T-helper 9 cell (primary cell): Measurements from ENCODE around the gene PRRG2.
"Not testable (repeated sequence)": the region's sequence is repeated elsewhere in the genome, so short reads cannot be mapped to it uniquely, and the experiment has no call there.

Experiments
- DNase-seq: peaks from one replicate; pipeline ENCODE4 v3.0.0-alpha.2; 2020

The PRRG2 gene

GRCh38 chr19:49614096-49614833 lies 33.1 kb downstream of the PRRG2 start:
- DNase-seq: no peak

DNA sequence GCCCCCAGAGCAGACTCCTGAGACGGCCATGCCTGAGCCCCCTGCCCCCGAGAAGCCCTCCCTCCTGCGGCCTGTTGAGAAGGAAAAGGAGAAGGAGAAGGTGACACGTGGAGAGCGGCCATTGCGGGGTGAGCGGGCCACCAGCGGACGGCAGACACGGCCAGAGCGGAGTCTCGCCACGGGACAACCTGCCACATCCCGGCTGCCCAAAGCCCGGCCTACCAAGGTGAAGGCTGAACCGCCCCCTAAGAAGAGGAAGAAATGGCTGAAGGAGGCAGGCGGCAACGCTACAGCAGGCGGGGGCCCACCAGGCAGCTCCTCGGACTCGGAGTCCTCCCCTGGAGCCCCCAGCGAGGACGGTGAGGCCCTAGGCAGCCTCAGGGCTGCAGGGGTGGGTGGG lies 34.7 kb downstream of the PRRG2 start:
- DNase-seq: no peak

GRCh38 chr19:49616532-49616931 lies 35.4 kb downstream of the PRRG2 start:
- DNase-seq: no peak

GRCh38 chr19:49616945-49617344 lies 35.8 kb downstream of the PRRG2 start:
- no peak for DNase-seq

DNA sequence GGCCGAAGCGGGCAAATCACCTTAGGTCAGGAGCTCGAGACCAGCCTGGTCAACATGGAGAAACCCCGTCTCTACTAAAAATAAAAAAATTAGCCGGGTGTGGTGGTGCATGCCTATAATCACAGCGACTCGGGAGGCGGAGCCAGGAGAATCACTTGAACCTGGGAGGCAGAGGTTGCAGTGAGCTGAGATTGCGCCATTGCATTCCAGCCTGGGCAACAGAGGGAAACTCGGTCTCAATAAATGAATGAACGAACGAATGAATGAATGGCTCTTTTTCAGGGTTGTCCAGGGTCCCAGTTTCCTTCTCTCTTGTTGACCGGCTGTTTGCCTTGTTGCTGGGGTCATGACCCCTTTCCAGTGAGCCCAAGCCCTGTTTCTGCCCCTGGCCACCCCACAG lies 36.7 kb downstream of the PRRG2 start:
- DNase-seq: not testable (repeated sequence)

DNA sequence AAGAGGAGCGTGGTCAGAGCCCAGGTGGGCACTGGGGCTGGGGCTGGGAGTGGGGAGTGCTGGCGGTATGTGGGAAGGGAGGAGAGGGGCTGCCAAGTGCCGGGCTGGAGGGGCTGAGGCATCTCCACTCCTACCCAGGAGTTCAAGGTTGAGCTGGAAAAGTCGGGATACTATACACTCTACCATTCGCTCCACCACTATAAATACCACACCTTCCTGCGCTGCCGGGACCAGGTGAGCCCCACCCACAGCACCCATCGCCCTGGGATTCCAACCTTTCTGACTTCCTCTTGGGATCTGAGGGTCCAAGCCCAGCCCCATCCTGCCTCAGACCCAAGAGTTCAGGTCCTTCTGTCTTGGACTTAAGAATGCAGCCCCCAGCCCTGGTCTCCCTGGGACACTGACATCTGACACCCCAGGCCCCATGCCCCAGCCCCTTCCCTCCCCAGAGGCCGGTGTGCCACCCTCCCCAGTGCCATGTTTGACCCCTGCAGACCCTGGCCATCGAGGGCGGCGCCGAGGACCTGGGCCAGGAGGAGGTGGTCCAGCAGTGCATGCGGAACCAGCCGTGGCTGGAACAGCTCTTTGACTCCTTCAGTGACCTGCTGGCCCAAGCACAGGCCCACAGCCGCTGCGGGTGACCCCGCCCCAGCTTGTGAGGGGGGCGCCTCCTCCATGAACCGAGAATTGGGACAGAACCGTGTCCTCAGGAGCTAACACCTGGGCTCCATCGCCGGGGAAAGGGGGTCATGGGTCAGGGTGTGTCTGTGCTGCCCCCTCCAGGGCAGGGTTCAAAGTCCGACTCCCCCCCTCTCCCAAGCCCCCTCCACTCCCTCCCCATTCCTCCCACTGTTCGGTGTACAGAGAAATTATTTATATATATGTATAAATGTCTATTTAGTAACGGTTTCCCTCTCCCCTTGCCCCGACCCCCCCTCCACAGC lies 44.1 kb downstream of the PRRG2 start:
- DNase-seq: no peak

GRCh38 chr19:49626226-49626625 lies 45.1 kb downstream of the PRRG2 start:
- DNase-seq: no peak

DNA sequence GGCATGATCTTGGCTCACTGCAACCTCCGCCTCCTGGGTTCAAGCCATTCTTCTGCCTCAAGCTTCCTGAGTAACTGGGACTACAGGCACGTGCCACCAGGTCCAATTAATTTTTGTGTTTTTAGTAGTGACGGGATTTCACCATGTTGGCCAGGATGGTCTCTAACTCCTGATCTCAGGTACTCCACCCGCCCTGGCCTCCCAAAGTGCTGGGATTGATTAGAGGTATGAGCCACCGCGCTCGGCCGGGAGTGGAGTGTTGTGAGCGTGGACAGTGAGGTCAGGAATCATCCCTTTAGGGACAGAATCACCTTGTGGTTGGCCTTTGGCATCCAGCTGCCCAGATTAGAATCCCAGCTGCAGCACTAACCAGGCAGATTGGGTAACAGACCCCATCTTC lies 48.5 kb downstream of the PRRG2 start:
- no peak for DNase-seq

DNA sequence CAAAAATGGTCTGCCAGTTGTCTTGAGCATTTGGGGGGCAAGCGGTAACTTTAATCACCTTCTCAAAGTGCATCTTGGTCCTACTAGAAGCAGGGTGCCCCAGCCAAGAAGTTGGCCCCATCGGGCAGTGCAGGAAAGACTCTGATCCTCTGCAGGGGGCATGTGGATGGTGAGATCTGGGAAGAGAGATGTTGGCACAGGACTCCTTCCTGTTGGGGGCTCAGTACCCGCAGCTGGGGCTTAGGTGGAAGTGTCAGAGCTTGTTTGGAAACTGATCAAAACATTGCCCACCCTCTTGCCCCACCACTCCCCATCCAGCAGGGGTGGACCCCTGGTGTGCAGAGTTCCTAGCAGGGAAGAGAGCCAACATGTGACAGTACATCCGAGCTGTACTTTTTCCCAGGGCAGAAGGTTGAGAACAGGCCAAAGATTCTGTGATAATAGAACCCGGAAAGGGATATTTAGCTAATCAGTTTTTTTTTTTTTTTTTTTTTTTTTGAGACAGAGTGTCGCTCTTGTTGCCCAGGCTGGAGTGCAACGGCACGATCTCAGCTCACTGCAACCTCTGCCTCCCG lies 50.0 kb downstream of the PRRG2 start:
- no peak for DNase-seq

- DNase-seq: no peak
Measured at GRCh38 chr19:49631610-49632192, 50.6 kb downstream of the PRRG2 start.

DNA sequence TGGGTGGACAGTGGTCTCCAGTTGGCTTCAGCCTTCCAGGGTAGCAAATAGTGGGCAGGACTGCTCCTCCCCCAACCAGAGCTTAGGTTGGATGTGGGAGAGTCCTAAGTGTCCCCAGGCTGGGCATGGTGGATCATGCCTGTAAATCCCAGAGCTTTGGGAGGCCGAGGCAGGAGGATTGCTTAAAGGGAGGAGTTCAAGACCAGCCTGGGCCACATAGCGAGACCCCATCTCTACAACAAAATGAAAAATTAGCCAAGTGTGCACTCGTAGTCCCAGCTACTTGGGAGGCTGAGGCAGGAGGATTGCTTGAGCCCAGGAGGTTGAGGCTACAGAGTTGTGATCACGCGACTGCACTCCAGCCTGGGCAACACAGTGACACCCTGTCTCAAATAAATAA lies 51.5 kb downstream of the PRRG2 start:
- no peak for DNase-seq

DNA sequence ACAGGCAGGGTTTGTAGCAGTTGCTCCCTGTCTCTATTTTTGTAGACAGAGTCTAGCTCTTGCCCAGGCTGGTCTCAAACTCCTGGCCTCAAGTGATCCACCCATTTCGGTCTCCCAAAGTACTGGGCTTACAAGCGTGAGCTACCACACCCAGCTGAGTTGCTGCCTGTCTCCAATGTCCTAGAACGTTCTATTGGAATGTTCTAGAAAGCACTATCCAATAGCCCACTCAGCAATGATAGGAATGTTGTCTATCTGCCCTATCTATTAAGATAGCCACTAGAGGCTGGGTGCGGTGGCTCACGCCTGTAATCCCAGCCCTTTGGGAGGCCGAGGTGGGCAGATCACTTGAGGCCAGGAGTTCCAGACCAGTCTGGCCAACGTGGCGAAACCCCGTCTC lies 52.2 kb downstream of the PRRG2 start:
- not testable (repeated sequence) for DNase-seq

- no peak for DNase-seq
Measured at GRCh38 chr19:49635530-49636232, 54.6 kb downstream of the PRRG2 start.

GRCh38 chr19:49636233-49636932 lies 55.3 kb downstream of the PRRG2 start:
- DNase-seq: no peak

GRCh38 chr19:49637821-49638738 lies 57.0 kb downstream of the PRRG2 start:
- DNase-seq: no peak

GRCh38 chr19:49639401-49640112 lies 58.4 kb downstream of the PRRG2 start:
- DNase-seq: no peak

DNA sequence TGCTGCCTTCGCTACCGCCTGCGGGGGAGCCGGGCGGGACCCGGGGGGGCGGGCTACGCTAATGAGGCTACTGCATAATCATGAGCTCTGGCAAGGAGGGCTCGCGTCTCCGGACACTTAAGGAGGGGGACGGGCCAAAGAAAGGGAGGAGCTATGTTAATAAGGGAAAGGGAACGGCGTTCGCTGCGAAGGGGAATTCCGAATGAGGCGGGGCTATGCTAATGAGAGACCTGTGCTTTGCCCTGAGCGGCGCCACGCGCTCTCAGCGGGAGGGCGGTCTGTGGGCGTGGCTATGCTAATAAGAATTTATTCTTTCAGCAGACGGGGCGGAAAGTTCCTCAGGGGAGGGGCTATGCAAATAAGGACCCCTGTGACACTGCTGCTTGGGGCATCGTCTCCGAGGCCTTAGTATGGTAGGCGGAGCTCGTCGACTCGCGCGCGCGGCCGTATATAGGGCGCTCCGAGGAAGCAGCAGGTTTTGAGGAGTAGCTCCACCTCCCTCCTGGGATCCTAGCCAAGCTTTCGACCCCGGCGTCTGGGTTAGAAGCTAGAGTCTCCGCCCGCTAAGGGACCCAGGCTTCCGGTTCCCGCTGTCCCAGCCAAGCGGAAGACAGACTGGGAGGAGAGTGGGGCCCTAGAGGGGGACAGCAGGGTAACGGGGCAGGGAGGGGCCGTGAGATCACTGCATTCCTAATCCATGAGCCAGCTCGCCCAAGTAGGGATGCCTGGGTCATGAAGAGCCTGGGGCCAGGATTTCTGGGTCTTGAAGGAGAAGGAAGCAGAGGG lies 59.2 kb downstream of the PRRG2 start, which contains the start of gene RRAS:
Gene RRAS, minus strand, starts transcription at position 31 of the 786 bp plus-strand sequence. CDS start 45 bp downstream, outside the sequence.
- DNase-seq: peak; percentile 99
